AG04450 (cell line): ENCODE data around the gene MYO1B. TPM values are rescaled to one million over a fixed set of nuclear protein-coding genes. Genes with fewer than 3 reads are reported as not detected.

ENCODE experiments used
- CTCF ChIA-PET: fragments of 300-600, 350-600 bp; formaldehyde crosslinking; extraction: SDS; loops from one replicate; lab custom pipeline; 2022; ENCODE audit warnings: antibody characterized with exemption, inconsistent platforms; lab: Charles Lee
- POLR2A ChIA-PET: fragments of 350-600 bp; formaldehyde crosslinking; extraction: SDS; loops from one replicate; lab custom pipeline; 2021; ENCODE audit warnings: antibody characterized with exemption, inconsistent platforms; lab: Yijun Ruan, JAX
- DNase-seq: peaks from one replicate; pipeline ENCODE4 v3.0.0-alpha.2; 2011; ENCODE audit warnings: low read depth, low spot score
- H3K27ac ChIP-seq: one replicate; pipeline ENCODE4 v1.5.1; 2012; ENCODE audit warnings: low read depth, low read length, control low read depth
- H3K27me3 ChIP-seq: one replicate; pipeline ENCODE4 v1.6.0; 2012; ENCODE audit warnings: low read length; ENCODE audit not compliant: control insufficient read depth, insufficient read depth
- H3K4me3 ChIP-seq: 2 replicates; pipeline ENCODE4 v1.5.1; 2011; ENCODE audit warnings: mild to moderate bottlenecking, low read depth, low read length, control low read depth
- H3K9me3 ChIP-seq: 2 replicates; pipeline ENCODE4 v1.5.1; 2012; ENCODE audit warnings: low read length; ENCODE audit not compliant: control insufficient read depth, insufficient read depth
- polyA plus RNA-seq: library from polyadenylated mRNA; depleted of rRNA; stranded (reverse); fragments of >200 nt; gene quantifications from 2 replicates; pipeline ENCODE4 v1.2.3, GENCODE V29; 2011
- TF ChIP-seq, protein P1 (sequence below): IDR thresholded peaks from 2 replicates; pipeline ENCODE4 v1.5.1; 2011; ENCODE audit warnings: low read depth, low read length, control low read depth, inconsistent platforms

The MYO1B gene
- polyA plus RNA-seq, 1 experiment, result 149 TPM

DNA sequence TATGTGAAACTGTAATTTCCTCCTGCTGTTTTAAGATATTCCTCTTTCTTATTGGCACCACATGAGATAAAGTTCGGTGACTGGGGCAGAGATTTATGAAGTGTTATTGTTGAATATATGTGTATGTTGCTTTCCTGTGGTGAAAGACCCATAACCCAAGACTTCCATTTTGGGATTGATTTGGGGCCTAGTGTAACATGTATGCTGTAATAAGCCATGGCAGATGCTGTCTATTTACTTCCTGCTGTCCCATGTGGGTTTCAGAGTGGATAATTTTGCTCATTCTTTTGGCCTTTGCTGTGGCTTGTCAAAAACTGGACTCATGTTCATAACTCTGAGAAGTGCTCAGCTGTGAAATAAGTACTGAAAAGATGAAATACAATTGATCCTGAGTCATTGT is 10.8 kb upstream of the MYO1B start:
- H3K4me3 ChIP-seq, result no peak overlapping the region
- H3K27me3 ChIP-seq, result no peaks in the 10 kb centered on the region
- ChIA-PET CTCF (interaction anchor here (1.4 to 2.9 kb wide), 2 partner anchors 17 to 267 kb away, joined by 9 read pairs; no protein-coding TSS in a partner anchor), POLR2A (no interaction called here)
- no peak overlapping the region for H3K27ac ChIP-seq
- TF ChIP-seq, protein P1, sequence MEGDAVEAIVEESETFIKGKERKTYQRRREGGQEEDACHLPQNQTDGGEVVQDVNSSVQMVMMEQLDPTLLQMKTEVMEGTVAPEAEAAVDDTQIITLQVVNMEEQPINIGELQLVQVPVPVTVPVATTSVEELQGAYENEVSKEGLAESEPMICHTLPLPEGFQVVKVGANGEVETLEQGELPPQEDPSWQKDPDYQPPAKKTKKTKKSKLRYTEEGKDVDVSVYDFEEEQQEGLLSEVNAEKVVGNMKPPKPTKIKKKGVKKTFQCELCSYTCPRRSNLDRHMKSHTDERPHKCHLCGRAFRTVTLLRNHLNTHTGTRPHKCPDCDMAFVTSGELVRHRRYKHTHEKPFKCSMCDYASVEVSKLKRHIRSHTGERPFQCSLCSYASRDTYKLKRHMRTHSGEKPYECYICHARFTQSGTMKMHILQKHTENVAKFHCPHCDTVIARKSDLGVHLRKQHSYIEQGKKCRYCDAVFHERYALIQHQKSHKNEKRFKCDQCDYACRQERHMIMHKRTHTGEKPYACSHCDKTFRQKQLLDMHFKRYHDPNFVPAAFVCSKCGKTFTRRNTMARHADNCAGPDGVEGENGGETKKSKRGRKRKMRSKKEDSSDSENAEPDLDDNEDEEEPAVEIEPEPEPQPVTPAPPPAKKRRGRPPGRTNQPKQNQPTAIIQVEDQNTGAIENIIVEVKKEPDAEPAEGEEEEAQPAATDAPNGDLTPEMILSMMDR, result no peak
- no peak for DNase-seq
- no peaks in the 10 kb centered on the region for H3K9me3 ChIP-seq

- TF ChIP-seq, protein P1, result no peak
- H3K9me3 ChIP-seq, result no peaks in the 10 kb centered on the region
- H3K4me3 ChIP-seq, result no peak overlapping the region
- no peak overlapping the region for H3K27ac ChIP-seq
- ChIA-PET POLR2A (no interaction called here), CTCF (interaction anchor here (1.6 to 3.9 kb wide), 3 partner anchors 9 to 260 kb away, joined by 8 to 16 read pairs (median 10); no protein-coding TSS in a partner anchor)
- no peaks in the 10 kb centered on the region for H3K27me3 ChIP-seq
- no peak for DNase-seq
Observed at GRCh38 chr2:191240871-191241270, 4.3 kb upstream of the MYO1B start.

GRCh38 chr2:191241418-191241817 is 3.8 kb upstream of the MYO1B start:
- H3K27me3 ChIP-seq, result no peaks in the 10 kb centered on the region
- TF ChIP-seq, protein P1, result no peak
- ChIA-PET POLR2A (no interaction called here), CTCF (no interaction called here)
- H3K4me3 ChIP-seq, result no peak overlapping the region
- no peak for DNase-seq
- H3K27ac ChIP-seq, result no peak overlapping the region
- H3K9me3 ChIP-seq, result no peaks in the 10 kb centered on the region

GRCh38 chr2:191243154-191243553 is 2.0 kb upstream of the MYO1B start:
- DNase-seq, result no peak
- Histone ChIP-seq H3K9me3 (no peaks in the 10 kb centered on the region), H3K4me3 (no peak overlapping the region), H3K27me3 (no peaks in the 10 kb centered on the region), H3K27ac (no peak overlapping the region)
- TF ChIP-seq, protein P1, result no peak
- ChIA-PET CTCF (interaction anchor here (0.6 to 1.5 kb wide), 5 partner anchors 12 to 258 kb away, joined by 3 to 6 read pairs (median 5); no protein-coding TSS in a partner anchor), POLR2A (no interaction called here)

DNA sequence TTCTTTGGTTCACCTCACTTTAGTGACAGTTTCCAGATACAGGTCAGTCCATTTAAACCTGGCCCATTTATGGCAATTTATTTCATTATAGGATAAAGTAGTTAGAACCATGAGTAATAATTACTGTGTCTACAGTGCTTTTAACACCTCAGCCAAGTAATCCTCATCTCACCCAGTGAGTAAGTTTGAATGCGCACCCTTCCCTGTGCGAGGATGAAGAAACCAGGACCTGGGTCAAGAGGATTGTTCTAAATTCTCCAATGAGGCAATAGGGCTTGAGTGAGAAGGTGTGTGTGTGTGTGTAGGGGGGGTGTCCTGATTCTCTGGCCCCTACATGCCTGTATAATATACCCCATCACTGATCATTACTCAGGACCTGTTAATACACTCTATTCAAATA is 854 bp upstream of the MYO1B start:
- TF ChIP-seq, protein P1, result no peak
- CTCF ChIA-PET, result interaction anchor here (1.5 kb wide), 1 partner anchor 257 kb away, joined by 5 read pairs; no protein-coding TSS in a partner anchor
- DNase-seq, result no peak
- POLR2A ChIA-PET, result no interaction called here
- no peaks in the 10 kb centered on the region for H3K9me3 ChIP-seq
- no peaks in the 10 kb centered on the region for H3K27me3 ChIP-seq
- no peak overlapping the region for H3K4me3 ChIP-seq
- H3K27ac ChIP-seq, result no peak overlapping the region
